Measurements from ENCODE around the gene BCAS3.
"Not testable (repeated sequence)": the region's sequence is repeated elsewhere in the genome, so short reads cannot be mapped to it uniquely, and the experiment has no call there.

Gene BCAS3

DNA sequence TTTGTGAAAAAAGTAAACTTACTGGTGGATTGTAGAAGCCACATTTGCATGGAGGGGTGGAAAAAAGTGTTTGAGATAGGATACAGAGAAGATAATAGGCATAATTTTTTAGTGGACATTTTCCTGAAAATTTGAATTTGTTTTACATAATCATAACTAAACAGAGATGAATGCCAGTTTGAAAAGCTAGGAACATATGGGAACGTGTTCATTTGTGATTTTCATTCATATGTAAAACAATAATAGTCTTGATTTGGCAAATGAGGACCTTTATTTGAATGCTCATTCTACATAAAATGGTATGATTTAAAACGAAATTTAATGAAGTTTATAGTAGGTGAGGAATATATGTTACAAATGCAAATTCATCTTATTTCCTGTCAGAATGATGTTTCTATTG lies 263.9 kb downstream of the BCAS3 start:
- DNase-seq: no peak

DNA sequence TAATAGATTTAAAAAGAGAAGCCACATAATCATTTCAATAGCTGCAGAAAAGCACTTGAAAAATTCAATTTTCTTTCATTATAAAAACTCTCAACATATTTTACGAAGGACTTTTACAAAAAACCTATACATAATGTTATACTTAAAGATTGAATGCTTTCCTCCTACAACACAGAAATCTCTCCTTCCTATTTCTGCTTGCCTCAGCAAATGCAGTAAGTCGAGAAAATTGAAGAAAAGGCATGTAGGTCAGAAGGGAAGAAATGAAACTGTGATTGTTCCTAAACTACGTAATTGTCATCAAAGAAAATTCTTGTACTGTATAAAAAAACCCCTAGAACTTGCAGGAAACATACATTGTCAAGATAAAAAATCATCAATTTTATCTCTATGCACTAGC lies 267.1 kb downstream of the BCAS3 start:
- DNase-seq: no peak

DNA sequence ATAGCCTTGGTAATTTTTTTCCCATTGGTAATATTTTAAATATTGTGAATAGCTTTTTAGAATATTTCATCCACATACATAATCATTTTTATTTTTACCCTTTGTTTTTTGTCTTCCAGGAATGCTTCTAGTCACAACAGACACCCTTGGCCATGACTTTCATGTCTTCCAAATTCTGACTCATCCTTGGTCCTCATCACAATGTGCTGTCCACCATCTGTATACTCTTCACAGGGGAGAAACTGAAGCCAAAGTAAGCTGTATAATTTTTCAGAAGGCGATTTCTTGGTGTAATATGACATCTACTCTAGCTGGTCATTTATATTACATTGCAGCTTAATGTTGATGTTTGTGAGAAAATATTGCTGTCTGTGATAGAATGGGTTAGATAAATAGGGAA lies 269.4 kb downstream of the BCAS3 start:
- DNase-seq: no peak

DNA sequence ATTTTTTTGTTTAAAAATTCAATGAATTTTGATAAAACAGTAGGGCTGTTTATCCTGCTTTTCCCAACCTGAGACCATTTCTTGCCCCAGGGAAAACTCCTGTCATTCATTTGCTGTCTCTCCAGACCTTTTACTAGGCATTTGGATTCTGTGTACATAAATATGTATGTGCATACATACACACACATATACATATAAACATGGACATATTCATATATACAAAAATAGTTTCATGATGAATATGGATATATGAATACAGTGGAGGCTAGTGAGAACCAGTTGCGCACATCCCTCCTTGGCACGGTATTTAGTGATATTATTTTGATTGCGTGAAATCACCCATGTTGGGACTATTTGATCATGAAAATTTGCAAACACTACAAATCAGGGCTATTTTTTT lies 269.9 kb downstream of the BCAS3 start:
- no peak for DNase-seq

DNA sequence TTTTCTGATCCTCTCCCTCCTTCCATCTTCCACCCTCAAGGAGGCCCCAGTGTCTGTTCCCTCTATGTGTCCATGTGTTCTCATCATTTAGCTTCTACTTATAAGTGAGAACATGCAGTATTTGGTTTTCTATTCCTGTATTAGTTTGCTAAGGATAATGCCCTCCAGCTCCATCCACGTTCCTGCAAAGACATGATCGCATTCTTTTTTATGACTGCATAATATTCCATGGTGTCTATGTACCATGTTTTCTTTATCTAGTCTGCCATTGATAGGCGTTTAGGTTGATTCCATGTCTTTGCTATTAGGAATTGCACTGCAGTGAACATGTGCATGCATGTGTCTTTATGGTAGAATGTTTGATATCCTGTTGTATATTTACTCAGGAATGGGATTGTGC lies 275.1 kb downstream of the BCAS3 start:
- DNase-seq: no peak

DNA sequence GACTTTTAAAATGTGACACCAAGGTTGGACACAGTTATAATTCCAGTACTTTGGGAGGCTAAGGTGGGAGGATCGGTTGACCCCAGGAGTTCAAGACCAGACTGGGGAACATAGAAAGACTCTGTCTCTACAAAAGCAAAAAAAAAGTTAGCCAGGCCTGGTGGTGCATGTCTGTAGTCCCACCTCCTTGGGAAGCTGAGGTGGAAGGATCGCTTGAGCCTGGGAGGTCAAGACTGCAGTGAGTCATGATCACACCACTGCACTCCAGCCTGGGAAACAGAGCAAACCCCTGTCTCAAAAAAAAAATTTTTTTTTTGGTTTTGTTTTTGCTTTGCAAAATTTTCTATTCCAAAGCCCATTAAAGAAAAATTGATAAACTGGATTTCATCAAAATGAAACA lies 281.4 kb downstream of the BCAS3 start:
- no peak for DNase-seq

DNA sequence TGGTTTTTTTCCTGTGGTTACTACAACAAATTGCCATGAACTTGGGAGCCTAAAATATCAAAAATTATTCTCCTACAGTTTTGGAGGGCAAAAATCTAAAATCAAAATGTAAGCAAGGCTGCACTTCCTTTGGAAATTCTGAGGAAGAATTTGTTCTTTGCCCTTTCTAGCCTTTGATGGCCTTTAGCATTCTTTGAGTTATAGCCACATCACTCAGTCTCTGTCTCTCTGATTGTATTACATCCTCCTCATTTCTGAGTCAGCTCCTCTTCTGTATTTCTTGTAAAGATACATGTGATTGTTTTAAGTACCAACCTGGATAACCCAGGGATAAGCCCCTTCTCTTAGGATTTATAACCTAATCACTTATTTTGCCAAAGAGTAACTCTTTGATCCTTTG lies 282.0 kb downstream of the BCAS3 start:
- DNase-seq: no peak

DNA sequence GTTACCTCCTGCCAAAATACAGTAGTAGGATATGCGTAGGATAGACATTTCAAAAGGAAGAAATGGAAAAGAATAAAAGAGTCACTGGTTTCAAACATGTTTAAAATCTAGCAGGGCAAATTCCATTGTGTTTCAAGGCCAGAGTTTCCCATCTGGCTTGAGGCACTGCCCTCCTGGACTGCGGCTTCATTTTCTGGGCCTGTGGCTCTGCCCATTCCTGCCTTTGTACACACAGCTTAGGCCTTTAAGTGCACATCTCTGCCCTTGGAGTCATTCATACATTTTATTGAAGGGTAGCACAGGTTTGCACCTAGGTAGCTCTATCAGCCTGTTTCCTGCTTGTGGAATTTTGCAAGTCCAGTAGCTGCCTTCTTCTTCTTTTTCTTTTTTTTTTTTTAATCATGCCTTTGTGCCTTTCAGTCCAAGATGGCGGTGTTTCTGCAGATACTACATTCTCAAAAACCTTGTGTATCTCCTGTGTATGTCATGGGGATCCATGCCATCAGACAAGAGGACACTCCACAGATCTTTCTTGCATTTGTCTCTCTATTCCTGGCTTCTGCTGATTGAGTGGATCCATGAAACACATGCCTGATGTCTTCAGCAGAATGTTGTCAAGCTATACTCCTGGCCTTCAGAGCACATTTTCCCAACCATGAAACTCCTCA lies 282.9 kb downstream of the BCAS3 start:
- no peak for DNase-seq

DNA sequence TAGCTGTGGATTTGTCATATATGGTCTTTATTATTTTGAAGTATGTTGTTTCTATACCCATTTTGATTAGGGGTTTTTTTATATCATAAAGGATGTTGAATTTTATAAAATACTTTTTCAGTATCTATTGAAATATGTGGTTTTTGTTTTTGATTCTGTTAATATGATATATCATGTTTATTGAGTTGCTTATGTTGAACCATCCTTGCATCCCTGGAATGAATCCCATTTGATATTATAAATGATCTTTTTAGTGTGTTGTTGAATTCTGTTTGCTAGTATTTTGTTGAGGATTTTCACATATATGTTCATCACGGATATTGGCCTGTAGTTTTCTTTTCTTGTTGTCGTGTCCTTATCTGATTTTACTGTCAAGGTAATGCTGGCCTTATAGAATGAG lies 286.5 kb downstream of the BCAS3 start:
- no peak for DNase-seq

DNA sequence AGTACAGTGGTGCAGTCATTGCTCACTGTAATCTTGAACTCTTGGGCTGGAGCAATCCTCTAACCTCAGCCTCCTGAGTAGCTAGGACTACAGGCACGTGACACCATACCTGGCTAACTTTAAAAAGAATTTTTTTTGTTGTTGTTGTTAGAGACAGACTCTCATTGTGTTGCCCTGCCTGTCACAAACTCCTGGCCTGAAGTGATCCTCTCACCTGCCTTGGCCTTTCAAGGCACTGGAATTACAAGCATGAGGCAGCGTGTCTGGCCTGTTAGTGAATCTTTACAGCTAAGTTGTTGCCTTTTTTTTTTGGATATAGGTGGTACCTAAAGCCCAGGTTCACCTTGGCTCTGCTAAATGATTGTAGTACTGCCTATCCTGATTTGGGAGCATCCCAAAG lies 290.6 kb downstream of the BCAS3 start:
- no peak for DNase-seq

DNA sequence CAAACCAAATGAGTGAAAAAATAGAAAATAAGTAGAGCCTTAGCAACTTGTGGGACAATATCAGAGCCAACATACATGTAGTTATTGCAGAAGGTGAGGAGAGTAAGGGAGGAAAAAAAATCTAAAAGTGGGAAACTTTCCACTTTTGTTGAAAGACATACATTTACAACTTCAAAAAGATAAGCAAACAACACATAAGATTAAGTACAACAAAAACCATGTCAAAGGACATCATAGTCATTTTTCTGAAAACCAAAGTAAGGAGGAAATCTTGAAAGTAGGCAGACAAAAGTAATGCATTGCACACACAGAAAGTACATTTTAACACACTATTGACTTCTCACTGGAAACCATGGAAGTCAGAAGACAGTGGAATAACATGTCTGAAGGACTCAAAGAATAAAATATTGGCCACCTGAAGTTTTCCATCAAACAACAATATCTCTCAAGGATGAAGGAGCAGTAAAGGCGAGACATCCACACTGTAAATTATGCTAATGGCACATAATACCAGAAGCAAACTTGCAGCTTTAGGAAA lies 291.9 kb downstream of the BCAS3 start:
- no peak for DNase-seq

DNA sequence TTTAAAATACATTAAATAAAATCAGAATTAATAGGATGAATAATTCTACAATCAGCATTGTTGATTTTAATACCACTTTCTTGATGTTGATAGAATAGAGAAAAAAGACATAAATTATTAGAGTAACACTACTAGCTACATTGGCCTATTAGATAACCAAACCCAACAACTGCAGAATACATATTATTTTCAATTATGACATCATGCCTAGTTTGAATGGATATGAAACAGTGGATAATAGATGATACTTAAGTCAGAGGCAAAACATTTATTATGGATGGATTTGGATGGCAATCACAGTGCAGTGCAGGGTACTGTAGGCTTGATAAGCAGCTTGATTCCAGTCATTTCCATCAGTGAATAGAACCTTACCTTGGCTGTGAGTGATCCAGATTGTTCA lies 293.1 kb downstream of the BCAS3 start:
- DNase-seq: no peak

DNA sequence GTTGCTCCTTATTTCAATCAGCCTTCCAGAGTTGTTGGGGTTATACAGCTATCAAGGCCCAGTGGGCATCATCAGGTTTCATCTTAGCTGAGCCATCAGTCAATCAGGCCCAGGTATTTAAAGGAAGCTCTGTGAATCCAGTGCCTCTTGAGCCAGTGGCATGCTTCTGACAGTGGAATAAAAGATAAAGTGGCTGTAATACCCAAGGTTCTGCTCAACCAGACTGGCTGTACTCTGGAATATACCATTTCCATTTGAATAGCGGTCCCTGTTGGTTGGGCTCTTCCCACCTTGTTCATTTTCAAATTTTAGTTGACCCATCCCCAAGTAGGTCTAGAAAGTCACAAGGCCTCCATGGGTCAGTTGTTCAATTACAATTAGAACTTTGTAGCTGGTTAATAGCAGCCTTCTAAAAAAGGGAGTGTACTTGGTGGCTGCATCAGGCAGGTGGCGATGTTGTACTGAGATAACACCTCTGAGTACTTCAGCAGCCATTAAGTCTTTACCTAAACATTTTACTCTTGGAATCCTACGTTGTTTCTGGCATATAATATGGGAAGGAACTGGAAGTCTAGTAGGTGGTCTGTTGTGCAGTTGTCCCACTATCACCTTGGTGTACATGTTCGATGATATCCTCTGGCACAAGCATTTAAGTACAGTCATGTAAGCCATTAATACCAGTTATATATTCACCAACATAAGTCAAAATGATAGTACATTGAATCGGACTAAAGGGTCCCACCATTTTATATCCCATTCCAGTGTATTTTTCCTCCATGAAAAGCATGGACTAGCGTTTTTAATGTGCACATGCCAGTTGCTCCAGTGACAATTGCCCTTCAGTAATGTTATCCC lies 294.1 kb downstream of the BCAS3 start:
- peak; percentile 14 to 47 (median 39) for DNase-seq

DNA sequence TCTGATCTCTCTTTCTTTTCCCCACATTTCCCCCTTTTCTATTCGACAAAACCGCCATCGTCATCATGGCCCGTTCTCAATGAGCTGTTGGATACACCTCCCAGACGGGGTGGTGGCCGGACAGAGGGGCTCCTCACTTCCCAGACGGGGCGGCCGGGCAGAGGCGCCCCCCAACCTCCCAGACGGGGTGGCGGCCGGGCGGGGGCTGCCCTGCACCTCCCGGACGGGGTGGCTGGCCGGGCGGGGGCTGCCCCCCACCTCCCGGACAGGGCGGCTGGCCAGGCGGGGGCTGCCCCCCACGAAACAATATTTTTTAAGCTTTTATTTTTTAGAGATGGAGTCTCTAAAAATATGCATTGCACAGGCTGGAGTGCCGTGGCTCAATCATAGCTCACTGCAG lies 299.2 kb downstream of the BCAS3 start:
- DNase-seq: not testable (repeated sequence)

DNA sequence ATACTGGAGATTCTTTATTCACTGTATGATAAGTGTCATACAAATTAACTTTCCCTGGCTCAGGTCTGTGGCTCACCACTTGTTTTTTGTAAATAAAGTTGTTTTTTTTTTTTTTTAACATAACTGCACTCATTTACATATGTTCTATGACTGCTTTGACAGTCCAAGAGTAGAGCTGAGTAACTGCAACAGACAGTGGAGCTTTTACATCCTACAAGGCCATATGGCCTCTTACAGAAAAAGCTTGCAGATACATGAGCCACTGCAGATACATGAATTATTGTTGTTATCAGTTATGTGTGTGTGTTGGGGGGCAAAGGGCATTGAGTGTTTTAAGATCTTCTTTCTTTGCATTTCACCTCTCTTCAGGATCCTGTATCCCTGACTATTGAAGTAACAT lies 311.7 kb downstream of the BCAS3 start:
- DNase-seq: no peak

DNA sequence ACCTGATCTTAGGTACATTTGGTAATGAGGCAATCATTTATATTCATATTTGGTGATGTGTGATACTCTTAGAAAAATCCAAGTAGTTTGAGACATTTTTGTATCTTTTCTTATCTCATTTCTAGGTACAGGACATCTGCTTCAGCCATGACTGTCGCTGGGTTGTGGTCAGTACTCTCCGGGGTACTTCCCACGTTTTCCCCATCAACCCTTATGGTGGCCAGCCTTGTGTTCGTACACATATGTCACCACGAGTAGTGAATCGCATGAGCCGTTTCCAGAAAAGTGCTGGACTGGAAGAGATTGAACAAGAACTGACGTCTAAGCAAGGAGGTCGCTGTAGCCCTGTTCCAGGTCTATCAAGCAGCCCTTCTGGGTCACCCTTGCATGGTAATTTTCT lies 312.2 kb downstream of the BCAS3 start:
- no peak for DNase-seq

DNA sequence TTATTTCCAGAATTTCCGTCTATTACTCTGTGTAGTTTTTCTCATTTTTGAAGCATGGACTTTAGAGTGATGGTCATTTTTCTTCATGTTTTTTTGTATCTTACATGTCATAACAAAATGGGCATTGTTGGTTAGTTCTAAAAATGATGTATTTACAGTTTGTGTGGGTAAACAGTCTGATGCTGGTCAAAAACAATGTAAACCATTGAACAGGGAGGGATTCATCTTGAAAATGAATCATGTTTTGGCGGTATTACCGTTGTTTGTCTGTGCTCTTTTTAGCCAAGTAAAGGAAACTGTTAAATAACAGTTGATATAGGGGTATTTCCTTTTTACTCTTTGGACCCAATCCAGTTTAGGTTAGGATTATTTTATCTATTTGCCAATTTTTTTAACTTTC lies 315.8 kb downstream of the BCAS3 start:
- DNase-seq: no peak

DNA sequence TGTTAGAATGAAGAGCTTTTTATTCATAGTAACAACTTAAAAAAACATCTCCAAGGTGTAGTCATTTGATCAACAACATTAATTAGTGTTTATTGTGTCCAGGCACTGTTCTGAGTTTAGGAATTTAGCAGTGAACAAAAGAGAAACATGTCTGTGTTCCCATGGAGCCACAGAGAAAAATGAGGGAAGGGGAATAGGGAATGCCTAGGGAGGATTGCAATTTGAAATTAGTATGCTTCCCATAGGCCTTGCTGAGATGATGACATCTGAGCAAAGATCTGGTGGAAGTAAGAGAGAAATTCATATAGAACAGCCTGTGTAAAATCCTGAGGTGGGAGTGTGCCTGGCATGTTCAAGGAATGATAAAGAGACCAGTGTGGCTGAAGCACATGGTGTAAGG lies 318.0 kb downstream of the BCAS3 start:
- no peak for DNase-seq

DNA sequence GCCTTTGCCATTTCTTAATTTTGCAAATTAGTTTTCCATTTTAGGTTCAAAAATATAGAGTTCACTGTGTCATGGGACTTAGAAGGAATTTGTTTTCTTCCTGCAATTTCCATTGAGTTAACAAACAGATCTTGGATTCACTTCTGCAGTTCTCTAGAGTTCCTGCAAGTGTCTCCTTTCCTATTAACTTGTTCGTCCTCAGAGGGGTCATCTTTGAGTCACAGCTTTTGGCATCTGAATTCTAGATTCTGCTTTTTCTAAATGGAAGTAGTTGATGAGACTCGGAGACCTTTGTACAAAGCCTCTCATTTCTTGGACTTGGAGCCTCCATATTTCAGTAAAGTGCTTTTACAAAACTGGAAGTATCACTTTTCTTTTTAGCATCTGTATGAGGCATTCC lies 323.3 kb downstream of the BCAS3 start:
- no peak for DNase-seq

DNA sequence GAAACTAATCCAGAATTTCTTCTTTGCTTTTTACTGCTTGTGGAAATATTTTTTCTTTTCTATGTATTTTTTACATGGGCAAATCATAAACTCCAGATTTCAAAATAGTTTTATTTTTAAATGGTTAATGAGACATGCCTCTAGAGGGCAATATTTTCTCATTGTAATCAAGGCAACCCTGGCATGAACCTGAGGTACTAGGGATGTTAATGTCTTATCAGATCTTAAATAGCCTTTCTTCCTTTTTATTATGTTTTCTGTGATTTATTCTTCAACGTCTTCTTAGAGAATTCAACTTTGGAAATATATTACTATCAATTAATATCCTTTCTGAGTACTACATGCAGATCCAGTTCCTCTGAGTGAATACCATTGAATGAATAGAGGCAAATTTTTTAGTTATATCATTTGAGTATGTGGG lies 324.7 kb downstream of the BCAS3 start:
- peak in 2 of 3 experiments; percentile 48 to 57 for DNase-seq

DNA sequence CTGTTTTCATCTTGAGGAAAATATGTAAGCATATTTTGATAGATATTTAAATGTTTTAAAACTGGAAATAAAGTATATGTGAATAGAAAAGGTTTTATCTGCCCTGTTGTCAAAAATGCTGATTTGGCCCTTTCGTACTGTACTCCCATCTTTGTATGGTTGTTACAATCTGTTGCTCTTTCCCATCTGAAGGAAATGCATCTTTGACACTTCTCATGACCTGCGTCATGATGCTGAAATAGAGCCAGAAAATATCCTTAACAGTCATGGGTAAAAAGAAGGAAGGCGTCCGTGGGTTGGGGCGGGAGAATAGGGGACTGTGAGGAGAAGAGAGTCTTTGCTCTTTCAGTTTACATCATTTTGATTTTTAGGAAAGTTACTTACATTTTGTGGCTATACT lies 327.7 kb downstream of the BCAS3 start:
- no peak for DNase-seq

DNA sequence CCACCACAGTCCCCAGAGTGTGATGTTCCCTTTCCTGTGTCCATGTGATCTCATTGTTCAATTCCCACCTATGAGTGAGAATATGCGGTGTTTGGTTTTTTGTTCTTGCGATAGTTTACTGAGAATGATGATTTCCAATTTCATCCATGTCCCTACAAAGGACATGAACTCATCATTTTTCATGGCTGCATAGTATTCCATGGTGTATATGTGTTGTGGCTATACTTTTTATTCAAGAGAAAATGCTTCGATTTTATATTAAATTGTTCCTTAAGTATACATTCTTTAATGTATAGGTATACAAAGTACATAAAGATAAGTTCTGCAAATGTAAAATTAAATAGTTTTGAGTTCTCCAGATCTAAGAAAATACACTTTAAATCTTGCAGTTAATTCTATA lies 328.3 kb downstream of the BCAS3 start:
- DNase-seq: not testable (repeated sequence)

DNA sequence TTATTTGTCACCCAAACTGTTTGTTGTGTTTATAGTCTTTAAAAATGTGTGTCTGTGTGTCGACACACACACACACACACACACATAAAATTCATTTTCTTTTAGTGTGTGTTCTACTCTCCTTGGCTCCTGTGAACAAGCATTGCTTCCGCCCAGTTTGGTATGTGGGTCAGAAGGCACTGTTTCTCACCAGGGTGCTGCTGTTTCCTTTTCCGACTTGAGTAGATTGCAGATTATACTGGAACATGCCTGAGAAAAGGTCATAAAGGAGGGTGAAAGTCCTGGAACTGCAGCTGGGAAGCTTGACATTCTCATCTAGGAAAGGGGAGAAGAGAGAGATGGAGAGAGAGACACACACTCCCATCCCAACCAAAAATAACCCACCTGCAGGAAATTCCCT lies 330.3 kb downstream of the BCAS3 start:
- no peak for DNase-seq

DNA sequence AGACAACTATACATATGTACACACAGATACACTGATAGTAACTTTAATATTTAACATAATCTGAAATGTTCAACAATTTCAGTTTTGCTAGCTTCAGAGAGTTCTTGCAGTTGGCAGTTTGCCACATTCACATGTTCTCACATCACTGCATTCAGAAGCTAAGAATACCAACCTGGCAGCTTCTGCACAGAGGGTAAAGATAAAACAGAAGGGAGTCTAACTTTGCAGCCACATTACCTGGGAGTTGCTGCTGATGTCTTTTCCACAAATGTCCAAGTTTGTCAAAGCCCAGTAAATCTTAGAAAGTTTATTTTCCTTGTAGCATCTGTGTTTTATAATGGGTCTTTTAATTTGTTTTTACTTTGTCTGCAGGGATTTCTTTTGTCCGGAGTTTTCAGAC lies 332.0 kb downstream of the BCAS3 start:
- DNase-seq: no peak

Measured in NCI-H1417 (cell line).